ENCODE measurements around the gene TOMM40. TPM values are rescaled to one million over a fixed set of nuclear protein-coding genes. Genes with fewer than 3 reads are reported as not detected.
A peak's percentile ranks its signal among the peaks of the same experiment; 100 is the strongest.

Gene TOMM40
- total and polyA plus RNA-seq, 2 of the 13 experiments (the other 11 are each of a cell fraction or from before 2014, with no cell fraction given) = 72.0 to 110 TPM

DNA sequence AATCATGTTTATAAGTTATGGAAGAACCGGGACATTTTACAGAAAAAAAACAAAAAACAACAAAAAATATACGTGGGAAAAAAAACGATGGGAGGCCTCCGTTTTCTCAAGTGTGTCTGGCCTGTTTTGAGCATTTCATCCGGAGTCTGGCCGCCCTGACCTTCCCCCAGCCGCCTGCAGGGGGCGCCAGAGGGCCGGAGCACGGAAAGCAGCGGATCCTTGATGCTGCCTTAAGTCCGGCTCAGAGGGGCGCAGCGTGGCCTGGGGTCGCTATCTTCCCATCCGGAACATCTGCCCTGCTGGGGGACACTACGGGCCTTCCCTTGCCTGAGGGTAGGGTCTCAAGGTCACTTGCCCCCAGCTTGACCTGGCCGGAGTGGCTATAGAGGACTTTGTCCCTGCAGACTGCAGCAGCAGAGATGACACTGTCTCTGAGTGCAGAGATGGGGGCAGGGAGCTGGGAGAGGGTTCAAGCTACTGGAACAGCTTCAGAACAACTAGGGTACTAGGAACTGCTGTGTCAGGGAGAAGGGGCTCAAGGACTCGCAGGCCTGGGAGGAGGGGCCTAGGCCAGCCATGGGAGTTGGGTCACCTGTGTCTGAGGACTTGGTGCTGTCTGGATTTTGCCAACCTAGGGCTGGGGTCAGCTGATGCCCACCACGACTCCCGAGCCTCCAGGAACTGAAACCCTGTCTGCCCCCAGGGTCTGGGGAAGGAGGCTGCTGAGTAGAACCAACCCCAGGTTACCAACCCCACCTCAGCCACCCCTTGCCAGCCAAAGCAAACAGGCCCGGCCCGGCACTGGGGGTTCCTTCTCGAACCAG is 12.8 kb downstream of the TOMM40 start (continued):
- TF ChIP-seq THYN1 (CRISPR knock-in tag; IDR thresholded peaks at IDR 0.05; ENCODE audit: borderline replicate concordance, low read depth) (no peak), ZNF337 (CRISPR knock-in tag; IDR thresholded peaks at IDR 0.05; ENCODE audit: borderline replicate concordance, low read depth) (0 out of 2 replicates have a peak, but pooled peaks have one; percentile 31), ZNF225 (CRISPR knock-in tag; IDR thresholded peaks at IDR 0.05) (0 out of 2 replicates have a peak, but pooled peaks have one; percentile 16), CREM (IDR thresholded peaks at IDR 0.05) (peak; percentile 66), CREM (CRISPR knock-in tag; IDR thresholded peaks at IDR 0.05) (no peak), ZNF549 (CRISPR knock-in tag; IDR thresholded peaks at IDR 0.05) (no peak), NFE2L2 (IDR thresholded peaks at IDR 0.05; ENCODE audit: low read length) (no peak), EED (CRISPR knock-in tag; IDR thresholded peaks at IDR 0.05) (no peak), DMAP1 (CRISPR knock-in tag; IDR thresholded peaks at IDR 0.05) (peak; percentile 69), DNMT3B (CRISPR knock-in tag; conservative IDR thresholded peaks at IDR 0.05) (0 out of 2 replicates have a peak, but pooled peaks have one; percentile 43), KLF11 (CRISPR knock-in tag; IDR thresholded peaks at IDR 0.05) (peak; percentile 59), JUNB (CRISPR knock-in tag; IDR thresholded peaks at IDR 0.05; ENCODE audit: borderline replicate concordance) (no peak), SMC3 (IDR thresholded peaks at IDR 0.05; ENCODE audit: low read length) (no peak; the same call in 1 of the 2 replicates), ZEB1 (IDR thresholded peaks at IDR 0.05; ENCODE audit: insufficient replicate concordance, low read depth) (no peak), REL (CRISPR knock-in tag; conservative IDR thresholded peaks at IDR 0.05) (no peak), ZNF788 (CRISPR knock-in tag; IDR thresholded peaks at IDR 0.05; ENCODE audit: borderline replicate concordance) (no peak; the same call in 1 of the 2 replicates), ZFP36L2 (CRISPR knock-in tag; IDR thresholded peaks at IDR 0.05) (no peak)
- TF ChIP-seq, protein P1, sequence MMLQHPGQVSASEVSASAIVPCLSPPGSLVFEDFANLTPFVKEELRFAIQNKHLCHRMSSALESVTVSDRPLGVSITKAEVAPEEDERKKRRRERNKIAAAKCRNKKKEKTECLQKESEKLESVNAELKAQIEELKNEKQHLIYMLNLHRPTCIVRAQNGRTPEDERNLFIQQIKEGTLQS (CRISPR knock-in tag; IDR thresholded peaks at IDR 0.05) = no peak
- TF ChIP-seq, protein P2, sequence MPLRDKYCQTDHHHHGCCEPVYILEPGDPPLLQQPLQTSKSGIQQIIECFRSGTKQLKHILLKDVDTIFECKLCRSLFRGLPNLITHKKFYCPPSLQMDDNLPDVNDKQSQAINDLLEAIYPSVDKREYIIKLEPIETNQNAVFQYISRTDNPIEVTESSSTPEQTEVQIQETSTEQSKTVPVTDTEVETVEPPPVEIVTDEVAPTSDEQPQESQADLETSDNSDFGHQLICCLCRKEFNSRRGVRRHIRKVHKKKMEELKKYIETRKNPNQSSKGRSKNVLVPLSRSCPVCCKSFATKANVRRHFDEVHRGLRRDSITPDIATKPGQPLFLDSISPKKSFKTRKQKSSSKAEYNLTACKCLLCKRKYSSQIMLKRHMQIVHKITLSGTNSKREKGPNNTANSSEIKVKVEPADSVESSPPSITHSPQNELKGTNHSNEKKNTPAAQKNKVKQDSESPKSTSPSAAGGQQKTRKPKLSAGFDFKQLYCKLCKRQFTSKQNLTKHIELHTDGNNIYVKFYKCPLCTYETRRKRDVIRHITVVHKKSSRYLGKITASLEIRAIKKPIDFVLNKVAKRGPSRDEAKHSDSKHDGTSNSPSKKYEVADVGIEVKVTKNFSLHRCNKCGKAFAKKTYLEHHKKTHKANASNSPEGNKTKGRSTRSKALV (CRISPR knock-in tag; IDR thresholded peaks at IDR 0.05) = 0 out of 2 replicates have a peak, but pooled peaks have one; percentile 46
- TF ChIP-seq, protein P3, sequence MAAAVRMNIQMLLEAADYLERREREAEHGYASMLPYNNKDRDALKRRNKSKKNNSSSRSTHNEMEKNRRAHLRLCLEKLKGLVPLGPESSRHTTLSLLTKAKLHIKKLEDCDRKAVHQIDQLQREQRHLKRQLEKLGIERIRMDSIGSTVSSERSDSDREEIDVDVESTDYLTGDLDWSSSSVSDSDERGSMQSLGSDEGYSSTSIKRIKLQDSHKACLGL (CRISPR knock-in tag; IDR thresholded peaks at IDR 0.05) = no peak
- TF ChIP-seq, protein P4, sequence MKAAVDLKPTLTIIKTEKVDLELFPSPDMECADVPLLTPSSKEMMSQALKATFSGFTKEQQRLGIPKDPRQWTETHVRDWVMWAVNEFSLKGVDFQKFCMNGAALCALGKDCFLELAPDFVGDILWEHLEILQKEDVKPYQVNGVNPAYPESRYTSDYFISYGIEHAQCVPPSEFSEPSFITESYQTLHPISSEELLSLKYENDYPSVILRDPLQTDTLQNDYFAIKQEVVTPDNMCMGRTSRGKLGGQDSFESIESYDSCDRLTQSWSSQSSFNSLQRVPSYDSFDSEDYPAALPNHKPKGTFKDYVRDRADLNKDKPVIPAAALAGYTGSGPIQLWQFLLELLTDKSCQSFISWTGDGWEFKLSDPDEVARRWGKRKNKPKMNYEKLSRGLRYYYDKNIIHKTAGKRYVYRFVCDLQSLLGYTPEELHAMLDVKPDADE (CRISPR knock-in tag; IDR thresholded peaks at IDR 0.05) = no peak
- TF ChIP-seq, protein P5, sequence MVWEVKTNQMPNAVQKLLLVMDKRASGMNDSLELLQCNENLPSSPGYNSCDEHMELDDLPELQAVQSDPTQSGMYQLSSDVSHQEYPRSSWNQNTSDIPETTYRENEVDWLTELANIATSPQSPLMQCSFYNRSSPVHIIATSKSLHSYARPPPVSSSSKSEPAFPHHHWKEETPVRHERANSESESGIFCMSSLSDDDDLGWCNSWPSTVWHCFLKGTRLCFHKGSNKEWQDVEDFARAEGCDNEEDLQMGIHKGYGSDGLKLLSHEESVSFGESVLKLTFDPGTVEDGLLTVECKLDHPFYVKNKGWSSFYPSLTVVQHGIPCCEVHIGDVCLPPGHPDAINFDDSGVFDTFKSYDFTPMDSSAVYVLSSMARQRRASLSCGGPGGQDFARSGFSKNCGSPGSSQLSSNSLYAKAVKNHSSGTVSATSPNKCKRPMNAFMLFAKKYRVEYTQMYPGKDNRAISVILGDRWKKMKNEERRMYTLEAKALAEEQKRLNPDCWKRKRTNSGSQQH (CRISPR knock-in tag; IDR thresholded peaks at IDR 0.05; ENCODE audit: low read depth) = peak; percentile 56; the same call in 1 of the 2 replicates
- TF ChIP-seq, protein P6, sequence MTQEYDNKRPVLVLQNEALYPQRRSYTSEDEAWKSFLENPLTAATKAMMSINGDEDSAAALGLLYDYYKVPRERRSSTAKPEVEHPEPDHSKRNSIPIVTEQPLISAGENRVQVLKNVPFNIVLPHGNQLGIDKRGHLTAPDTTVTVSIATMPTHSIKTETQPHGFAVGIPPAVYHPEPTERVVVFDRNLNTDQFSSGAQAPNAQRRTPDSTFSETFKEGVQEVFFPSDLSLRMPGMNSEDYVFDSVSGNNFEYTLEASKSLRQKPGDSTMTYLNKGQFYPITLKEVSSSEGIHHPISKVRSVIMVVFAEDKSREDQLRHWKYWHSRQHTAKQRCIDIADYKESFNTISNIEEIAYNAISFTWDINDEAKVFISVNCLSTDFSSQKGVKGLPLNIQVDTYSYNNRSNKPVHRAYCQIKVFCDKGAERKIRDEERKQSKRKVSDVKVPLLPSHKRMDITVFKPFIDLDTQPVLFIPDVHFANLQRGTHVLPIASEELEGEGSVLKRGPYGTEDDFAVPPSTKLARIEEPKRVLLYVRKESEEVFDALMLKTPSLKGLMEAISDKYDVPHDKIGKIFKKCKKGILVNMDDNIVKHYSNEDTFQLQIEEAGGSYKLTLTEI (CRISPR knock-in tag; conservative IDR thresholded peaks at IDR 0.05) = no peak

All from HepG2 (cell line).